OCI-LY1 (cell line): ENCODE results near the gene STAMBPL1.
A peak's percentile ranks its signal among the peaks of the same experiment; 100 is the strongest.
"Not testable (repeated sequence)": the region's sequence is repeated elsewhere in the genome, so short reads cannot be mapped to it uniquely, and the experiment has no call there.

Experiments
- H2AFZ ChIP-seq: fragments of 200-600 bp; sonication (generic), shearing (Covaris generic); 2 replicates; pipeline ENCODE4 v1.6.0; 2014; ENCODE audit warnings: antibody characterized with exemption, mild to moderate bottlenecking, low read length
- H3F3A ChIP-seq: fragments of 200-600 bp; sonication (generic), shearing (Covaris generic); 2 replicates; pipeline ENCODE4 v1.6.0; 2014; ENCODE audit warnings: mild to moderate bottlenecking, antibody characterized with exemption, low read length, moderate library complexity; ENCODE audit not compliant: insufficient read depth
- H3K27ac ChIP-seq: fragments of 200-600 bp; sonication (generic); 2 replicates; pipeline ENCODE4 v1.5.1; 2014; ENCODE audit warnings: low read length, mixed run types, mild to moderate bottlenecking, low read depth; ENCODE audit not compliant: poor library complexity, severe bottlenecking
- H3K27me3 ChIP-seq: fragments of 200-600 bp; sonication (generic); 2 replicates; pipeline ENCODE4 v1.6.0; 2014; ENCODE audit warnings: antibody characterized with exemption, mild to moderate bottlenecking, low read length, moderate library complexity; ENCODE audit not compliant: insufficient read depth
- H3K36me3 ChIP-seq: fragments of 200-600 bp; sonication (generic); 2 replicates; pipeline ENCODE4 v1.6.1; 2014; ENCODE audit warnings: mild to moderate bottlenecking, antibody characterized with exemption, low read length, moderate library complexity, mixed read lengths; ENCODE audit not compliant: insufficient read depth
- H3K4me1 ChIP-seq: fragments of 200-600 bp; sonication (generic); 2 replicates; pipeline ENCODE4 v1.5.1; 2014; ENCODE audit warnings: mild to moderate bottlenecking, low read length, moderate library complexity; ENCODE audit not compliant: insufficient read depth, severe bottlenecking
- H3K4me2 ChIP-seq: fragments of 200-600 bp; sonication (generic), shearing (Covaris generic); 2 replicates; pipeline ENCODE4 v1.6.1; 2014; ENCODE audit warnings: low read length
- H3K4me3 ChIP-seq: fragments of 200-600 bp; sonication (generic); 2 replicates; pipeline ENCODE4 v1.5.1; 2014; ENCODE audit warnings: low read length, low read depth, mild to moderate bottlenecking, mixed read lengths; ENCODE audit not compliant: poor library complexity, severe bottlenecking
- H3K79me2 ChIP-seq: fragments of 200-600 bp; shearing (Covaris generic); 2 replicates; pipeline ENCODE4 v1.6.1; 2016; ENCODE audit warnings: mixed run types, low read length, mixed read lengths; ENCODE audit not compliant: insufficient read depth
- H3K9ac ChIP-seq: fragments of 200-600 bp; sonication (generic), shearing (Covaris generic); 2 replicates; pipeline ENCODE4 v1.6.1; 2014; ENCODE audit warnings: mild to moderate bottlenecking, low read length, mixed read lengths
- H3K9me2 ChIP-seq: fragments of 200-600 bp; sonication (generic), shearing (Covaris generic); 2 replicates; pipeline ENCODE4 v1.6.1; 2014; ENCODE audit warnings: low read depth, mild to moderate bottlenecking, low read length, mixed read lengths
- H3K9me3 ChIP-seq: fragments of 200-600 bp; shearing (Covaris generic); 2 replicates; pipeline ENCODE4 v1.6.1; 2014; ENCODE audit warnings: low read length, mixed read lengths
- H4K20me1 ChIP-seq: fragments of 200-600 bp; sonication (generic), shearing (Covaris generic); 2 replicates; pipeline ENCODE4 v1.6.0; 2016; ENCODE audit warnings: mild to moderate bottlenecking, low read length; ENCODE audit not compliant: insufficient read depth
- CTCF ChIP-seq: fragments of 200-600 bp; sonication (generic), shearing (Covaris generic); IDR thresholded peaks from 2 replicates; pipeline ENCODE4 v1.5.1; 2017; ENCODE audit warnings: mild to moderate bottlenecking, antibody characterized with exemption, low read length, moderate library complexity, mixed read lengths
- EZH2 ChIP-seq: fragments of 200-600 bp; sonication (generic), shearing (Covaris generic); IDR thresholded peaks from 2 replicates; pipeline ENCODE4 v1.8.0; 2017; ENCODE audit warnings: borderline replicate concordance, mixed run types, mild to moderate bottlenecking, antibody characterized with exemption, low read length, moderate library complexity, mixed read lengths

The STAMBPL1 gene

GRCh38 chr10:88881320-88881719, 1.3 kb downstream of the STAMBPL1 start:
- TF ChIP-seq CTCF (no peak), EZH2 (no peak)
- H3K27ac ChIP-seq = peak overlapping the region; percentile 86
- peaks cover 27% of the 10 kb centered on the region for H3K79me2 ChIP-seq
- no peaks in the 10 kb centered on the region for H3F3A ChIP-seq
- H4K20me1 ChIP-seq = no peaks in the 10 kb centered on the region
- H3K36me3 ChIP-seq = no peaks in the 10 kb centered on the region
- H3K4me3 ChIP-seq = peak overlapping the region; percentile 71
- H2AFZ ChIP-seq = no peak overlapping the region
- H3K27me3 ChIP-seq = no peaks in the 10 kb centered on the region
- peak overlapping the region; percentile 74 for H3K4me2 ChIP-seq
- H3K9ac ChIP-seq = peak overlapping the region; percentile 78
- H3K9me3 ChIP-seq = no peaks in the 10 kb centered on the region
- peaks cover 59% of the 10 kb centered on the region for H3K4me1 ChIP-seq
- H3K9me2 ChIP-seq = no peaks in the 10 kb centered on the region

GRCh38 chr10:88881922-88882645, 2.0 kb downstream of the STAMBPL1 start:
- no peaks in the 10 kb centered on the region for H3K27me3 ChIP-seq
- no peaks in the 10 kb centered on the region for H3K9me2 ChIP-seq
- H3K4me3 ChIP-seq = peak overlapping the region; percentile 71
- H3K9me3 ChIP-seq = no peaks in the 10 kb centered on the region
- no peaks in the 10 kb centered on the region for H3F3A ChIP-seq
- no peaks in the 10 kb centered on the region for H3K36me3 ChIP-seq
- H3K9ac ChIP-seq = peak overlapping the region; percentile 78
- H4K20me1 ChIP-seq = no peaks in the 10 kb centered on the region
- H3K4me2 ChIP-seq = peak overlapping the region; percentile 74
- TF ChIP-seq EZH2 = no peak
- TF ChIP-seq CTCF = no peak
- peak overlapping the region; percentile 86 for H3K27ac ChIP-seq
- peaks cover 30% of the 10 kb centered on the region for H3K79me2 ChIP-seq
- peaks cover 67% of the 10 kb centered on the region for H3K4me1 ChIP-seq
- no peak overlapping the region for H2AFZ ChIP-seq

- H3K27me3 ChIP-seq, H3F3A ChIP-seq, H2AFZ ChIP-seq, H3K9me3 ChIP-seq, H3K36me3 ChIP-seq, H4K20me1 ChIP-seq, H3K9me2 ChIP-seq: not testable (repeated sequence)
- peak overlapping the region; percentile 86 for H3K27ac ChIP-seq
- H3K4me2 ChIP-seq = peak overlapping the region; percentile 74
- H3K9ac ChIP-seq = peak overlapping the region; percentile 78; the same call in 1 of the 2 replicates
- peaks cover 74% of the 10 kb centered on the region for H3K4me1 ChIP-seq
- peaks cover 34% of the 10 kb centered on the region for H3K79me2 ChIP-seq
- peak overlapping the region; percentile 71 for H3K4me3 ChIP-seq
These were observed 2.8 kb downstream of the STAMBPL1 start for GRCh38 chr10:88882646-88883447.
